Measurements from ENCODE around the gene MCHR1. TPM values are rescaled to one million over a fixed set of nuclear protein-coding genes. Genes with fewer than 3 reads are reported as not detected.

MCHR1 gene
- polyA plus RNA-seq, 1 of the 3 experiments (the other 2 are of a cell fraction): 0.33 TPM

- no peaks in the 10 kb centered on the region for H3F3A ChIP-seq (replicated peaks; ENCODE audit: insufficient read depth)
- no peak for DNase-seq
These were observed 38.0 kb upstream of the MCHR1 start for GRCh38 chr22:40641269-40641668.

DNA sequence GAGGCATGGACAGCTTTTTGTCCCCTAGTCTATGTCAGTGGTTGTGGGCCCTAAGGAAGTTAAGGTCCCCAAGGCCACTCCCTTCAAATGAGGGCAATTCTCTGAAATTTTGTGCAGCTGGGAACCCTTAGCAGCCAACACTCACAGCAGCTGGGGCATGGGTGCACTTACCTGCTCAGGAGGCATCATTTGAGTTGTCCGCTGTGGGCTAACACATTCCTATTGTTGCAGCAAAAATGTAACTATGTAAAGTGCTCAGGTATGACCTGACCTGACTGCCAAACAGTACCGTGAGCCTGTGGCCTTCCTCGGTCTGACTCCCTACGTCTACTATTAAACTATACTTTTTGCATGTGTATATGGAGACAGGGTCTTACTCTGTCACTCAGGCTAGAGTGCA, 37.0 kb upstream of the MCHR1 start:
- no peaks in the 10 kb centered on the region for H3K36me3 ChIP-seq (replicated peaks in 1 of 2; ENCODE audit: control insufficient read depth in 1 of 2, insufficient read depth in 2 of 2, low read length in 1 of 2)
- no peak overlapping the region for H3K4me3 ChIP-seq (ENCODE audit: low read depth in 2 of 2, low read length in 1 of 2)
- H2AFZ ChIP-seq (ENCODE audit: low read depth): no peak overlapping the region
- H3F3A ChIP-seq (replicated peaks; ENCODE audit: insufficient read depth): no peaks in the 10 kb centered on the region
- TF ChIP-seq USF1 (IDR thresholded peaks at IDR 0.05; ENCODE audit: borderline replicate concordance, low read depth) (no peak), YY1 (IDR thresholded peaks at IDR 0.05; ENCODE audit: low read depth) (no peak), FOSL2 (IDR thresholded peaks at IDR 0.05; ENCODE audit: borderline replicate concordance, low read depth) (no peak)
- H3K4me1 ChIP-seq (ENCODE audit: control insufficient read depth in 1 of 2, insufficient read depth in 2 of 2, low read depth in 1 of 2, low read length in 1 of 2): peaks cover 0 to 4% of the 10 kb centered on the region in 2 experiments; a peak in 1 of 4 replicates
- H3K79me2 ChIP-seq (ENCODE audit: insufficient read depth): no peaks in the 10 kb centered on the region
- H3K4me2 ChIP-seq: no peak overlapping the region
- H3K9me2 ChIP-seq: no peaks in the 10 kb centered on the region
- H3K27ac ChIP-seq (ENCODE audit: low read depth in 2 of 2, low read length in 1 of 2): no peak overlapping the region
- POLR2A ChIA-PET: no interaction called here
- no peak overlapping the region for H3K9ac ChIP-seq
- DNase-seq: no peak
- no peaks in the 10 kb centered on the region for H3K9me3 ChIP-seq
- WGBS (ENCODE audit: low lambda C conversion rate): 100% methylated on average over 3 of the region's 4 CpGs
- H3K27me3 ChIP-seq (ENCODE audit: insufficient read depth): no peaks in the 10 kb centered on the region
- CTCF ChIA-PET: interaction anchor here (1.5 kb wide), 1 partner anchor 205 kb away, joined by 8 read pairs; no protein-coding TSS in a partner anchor
- no peaks in the 10 kb centered on the region for H4K20me1 ChIP-seq (ENCODE audit: insufficient read depth)

More at GRCh38 chr22:40641269-40641668, 38.0 kb upstream of the MCHR1 start:
- Histone ChIP-seq H3K27me3 (ENCODE audit: insufficient read depth) (no peaks in the 10 kb centered on the region), H3K9me2 (no peaks in the 10 kb centered on the region), H3K4me3 (ENCODE audit: low read depth in 2 of 2, low read length in 1 of 2) (no peak overlapping the region), H3K27ac (ENCODE audit: low read depth in 2 of 2, low read length in 1 of 2) (no peak overlapping the region), H3K36me3 (replicated peaks in 1 of 2; ENCODE audit: control insufficient read depth in 1 of 2, insufficient read depth in 2 of 2, low read length in 1 of 2) (no peaks in the 10 kb centered on the region), H3K9me3 (no peaks in the 10 kb centered on the region), H3K4me2 (no peak overlapping the region), H4K20me1 (ENCODE audit: insufficient read depth) (no peaks in the 10 kb centered on the region), H3K4me1 (ENCODE audit: control insufficient read depth in 1 of 2, insufficient read depth in 2 of 2, low read depth in 1 of 2, low read length in 1 of 2) (peaks cover 0 to 4% of the 10 kb centered on the region in 2 experiments; a peak in 1 of 4 replicates), H2AFZ (ENCODE audit: low read depth) (no peak overlapping the region), H3K9ac (no peak overlapping the region), H3K79me2 (ENCODE audit: insufficient read depth) (no peaks in the 10 kb centered on the region)
- TF ChIP-seq IRF3 (IDR thresholded peaks at IDR 0.05; ENCODE audit: low read depth, low read length): no peak
- no peak for TF ChIP-seq FOXM1 (IDR thresholded peaks at IDR 0.05; ENCODE audit: low read depth)
- no peak for TF ChIP-seq ELF1 (IDR thresholded peaks at IDR 0.05)
- TF ChIP-seq FOSL2 (IDR thresholded peaks at IDR 0.05; ENCODE audit: borderline replicate concordance, low read depth): no peak
- no peak for TF ChIP-seq TAF1 (IDR thresholded peaks at IDR 0.05; ENCODE audit: borderline replicate concordance, low read depth, low read length)
- no peak for TF ChIP-seq NFIC (IDR thresholded peaks at IDR 0.05; ENCODE audit: borderline replicate concordance)
- TF ChIP-seq, protein P1, sequence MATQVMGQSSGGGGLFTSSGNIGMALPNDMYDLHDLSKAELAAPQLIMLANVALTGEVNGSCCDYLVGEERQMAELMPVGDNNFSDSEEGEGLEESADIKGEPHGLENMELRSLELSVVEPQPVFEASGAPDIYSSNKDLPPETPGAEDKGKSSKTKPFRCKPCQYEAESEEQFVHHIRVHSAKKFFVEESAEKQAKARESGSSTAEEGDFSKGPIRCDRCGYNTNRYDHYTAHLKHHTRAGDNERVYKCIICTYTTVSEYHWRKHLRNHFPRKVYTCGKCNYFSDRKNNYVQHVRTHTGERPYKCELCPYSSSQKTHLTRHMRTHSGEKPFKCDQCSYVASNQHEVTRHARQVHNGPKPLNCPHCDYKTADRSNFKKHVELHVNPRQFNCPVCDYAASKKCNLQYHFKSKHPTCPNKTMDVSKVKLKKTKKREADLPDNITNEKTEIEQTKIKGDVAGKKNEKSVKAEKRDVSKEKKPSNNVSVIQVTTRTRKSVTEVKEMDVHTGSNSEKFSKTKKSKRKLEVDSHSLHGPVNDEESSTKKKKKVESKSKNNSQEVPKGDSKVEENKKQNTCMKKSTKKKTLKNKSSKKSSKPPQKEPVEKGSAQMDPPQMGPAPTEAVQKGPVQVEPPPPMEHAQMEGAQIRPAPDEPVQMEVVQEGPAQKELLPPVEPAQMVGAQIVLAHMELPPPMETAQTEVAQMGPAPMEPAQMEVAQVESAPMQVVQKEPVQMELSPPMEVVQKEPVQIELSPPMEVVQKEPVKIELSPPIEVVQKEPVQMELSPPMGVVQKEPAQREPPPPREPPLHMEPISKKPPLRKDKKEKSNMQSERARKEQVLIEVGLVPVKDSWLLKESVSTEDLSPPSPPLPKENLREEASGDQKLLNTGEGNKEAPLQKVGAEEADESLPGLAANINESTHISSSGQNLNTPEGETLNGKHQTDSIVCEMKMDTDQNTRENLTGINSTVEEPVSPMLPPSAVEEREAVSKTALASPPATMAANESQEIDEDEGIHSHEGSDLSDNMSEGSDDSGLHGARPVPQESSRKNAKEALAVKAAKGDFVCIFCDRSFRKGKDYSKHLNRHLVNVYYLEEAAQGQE (IDR thresholded peaks at IDR 0.05; ENCODE audit: low read depth, low read length): no peak
- no peak for TF ChIP-seq NRF1 (IDR thresholded peaks at IDR 0.05; ENCODE audit: low read depth, low read length)
- peak; percentile 56; the same call in 1 of the 2 replicates for TF ChIP-seq USF1 (IDR thresholded peaks at IDR 0.05; ENCODE audit: borderline replicate concordance, low read depth)
- WGBS (ENCODE audit: low lambda C conversion rate): 95% methylated on average over 3 of the region's 6 CpGs
- POLR2A ChIA-PET: no interaction called here
- CTCF ChIA-PET: no interaction called here

Data from SK-N-SH (cell line).